GM04503 (cell line): ENCODE data around the gene PGAM2.

Experiments
- DNase-seq: peaks from one replicate; pipeline ENCODE4 v3.0.0-alpha.2; 2012; ENCODE audit warnings: low read depth

Gene PGAM2

GRCh38 chr7:44103566-44103922, 38.2 kb upstream of the PGAM2 start:
- no peak for DNase-seq

GRCh38 chr7:44102846-44103565, 37.6 kb upstream of the PGAM2 start:
- no peak for DNase-seq

GRCh38 chr7:44101966-44102845, 36.8 kb upstream of the PGAM2 start:
- peak; percentile 89 for DNase-seq

- no peak for DNase-seq
Observed at GRCh38 chr7:44101303-44101965, 36.1 kb upstream of the PGAM2 start.

- DNase-seq = peak; percentile 56
Observed at GRCh38 chr7:44100458-44101302, 35.3 kb upstream of the PGAM2 start.

- no peak for DNase-seq
Observed at GRCh38 chr7:44099669-44100068, 34.3 kb upstream of the PGAM2 start.

GRCh38 chr7:44098092-44099068, 33.0 kb upstream of the PGAM2 start:
- DNase-seq = no peak

GRCh38 chr7:44097064-44097932, 31.9 kb upstream of the PGAM2 start:
- no peak for DNase-seq

- DNase-seq = no peak
Observed at GRCh38 chr7:44096326-44096881, 31.0 kb upstream of the PGAM2 start.

- DNase-seq = no peak
Observed at GRCh38 chr7:44095781-44096180, 30.4 kb upstream of the PGAM2 start.

- DNase-seq = no peak
Observed at GRCh38 chr7:44094883-44095592, 29.7 kb upstream of the PGAM2 start.

GRCh38 chr7:44094365-44094764, 29.0 kb upstream of the PGAM2 start:
- DNase-seq = no peak

- DNase-seq = no peak
Observed at GRCh38 chr7:44093102-44093641, 27.8 kb upstream of the PGAM2 start.

- peak; percentile 94 for DNase-seq
Observed at GRCh38 chr7:44087911-44088838, 22.8 kb upstream of the PGAM2 start.

- DNase-seq = no peak
Observed at GRCh38 chr7:44086627-44087026, 21.3 kb upstream of the PGAM2 start.

GRCh38 chr7:44085546-44085945, 20.2 kb upstream of the PGAM2 start:
- no peak for DNase-seq

GRCh38 chr7:44084701-44085100, 19.3 kb upstream of the PGAM2 start:
- no peak for DNase-seq
